PFSK-1 (cell line): ENCODE measurements around the gene TBX1.

Experiments used
- FOXP2 ChIP-seq: optimal IDR thresholded peaks from 2 replicates; pipeline ENCODE3; 2011; ENCODE audit warnings: borderline replicate concordance, control low read depth, inconsistent platforms; ENCODE audit not compliant: insufficient read depth; ENCODE audit errors: extremely low read length, extremely low read depth
- POLR2AphosphoS5 ChIP-seq: IDR thresholded peaks from 2 replicates; pipeline ENCODE4 v1.6.1; 2012; ENCODE audit warnings: low read depth, mild to moderate bottlenecking, control low read depth, low read length, moderate library complexity
- SIN3A ChIP-seq: IDR thresholded peaks from 2 replicates; pipeline ENCODE4 v1.6.1; 2012; ENCODE audit warnings: mild to moderate bottlenecking, low read length, moderate library complexity, borderline replicate concordance; ENCODE audit not compliant: insufficient read depth
- TAF1 ChIP-seq: IDR thresholded peaks from 2 replicates; pipeline ENCODE4 v1.6.1; 2012; ENCODE audit warnings: low read length, control low read depth, borderline replicate concordance; ENCODE audit not compliant: insufficient read depth
- TF ChIP-seq, protein P1 (sequence below), 2 experiments: IDR thresholded peaks; 2 replicates each; pipeline versions ENCODE4 v1.6.1 to v1.8.0; 2011 to 2012; ENCODE audit warnings: low read depth in 2 of 2, low read length in 2 of 2, control low read depth in 1 of 2, inconsistent platforms in 1 of 2, mild to moderate bottlenecking in 1 of 2, moderate library complexity in 1 of 2; ENCODE audit not compliant: insufficient read depth in 1 of 2

Gene TBX1

DNA sequence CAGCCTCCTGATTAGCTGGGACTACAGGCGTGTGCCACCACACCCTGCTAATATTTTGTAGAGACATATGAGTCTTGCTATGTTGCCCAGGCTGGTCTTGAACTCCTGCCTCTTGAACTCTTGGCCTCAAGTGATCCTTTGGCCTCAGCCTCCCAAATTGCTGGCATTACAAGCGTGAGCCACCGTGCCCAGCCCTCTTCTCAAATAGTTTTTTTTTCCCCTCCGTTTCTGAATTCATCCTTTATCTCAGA, 11.8 kb downstream of the TBX1 start:
- TF ChIP-seq, protein P1, sequence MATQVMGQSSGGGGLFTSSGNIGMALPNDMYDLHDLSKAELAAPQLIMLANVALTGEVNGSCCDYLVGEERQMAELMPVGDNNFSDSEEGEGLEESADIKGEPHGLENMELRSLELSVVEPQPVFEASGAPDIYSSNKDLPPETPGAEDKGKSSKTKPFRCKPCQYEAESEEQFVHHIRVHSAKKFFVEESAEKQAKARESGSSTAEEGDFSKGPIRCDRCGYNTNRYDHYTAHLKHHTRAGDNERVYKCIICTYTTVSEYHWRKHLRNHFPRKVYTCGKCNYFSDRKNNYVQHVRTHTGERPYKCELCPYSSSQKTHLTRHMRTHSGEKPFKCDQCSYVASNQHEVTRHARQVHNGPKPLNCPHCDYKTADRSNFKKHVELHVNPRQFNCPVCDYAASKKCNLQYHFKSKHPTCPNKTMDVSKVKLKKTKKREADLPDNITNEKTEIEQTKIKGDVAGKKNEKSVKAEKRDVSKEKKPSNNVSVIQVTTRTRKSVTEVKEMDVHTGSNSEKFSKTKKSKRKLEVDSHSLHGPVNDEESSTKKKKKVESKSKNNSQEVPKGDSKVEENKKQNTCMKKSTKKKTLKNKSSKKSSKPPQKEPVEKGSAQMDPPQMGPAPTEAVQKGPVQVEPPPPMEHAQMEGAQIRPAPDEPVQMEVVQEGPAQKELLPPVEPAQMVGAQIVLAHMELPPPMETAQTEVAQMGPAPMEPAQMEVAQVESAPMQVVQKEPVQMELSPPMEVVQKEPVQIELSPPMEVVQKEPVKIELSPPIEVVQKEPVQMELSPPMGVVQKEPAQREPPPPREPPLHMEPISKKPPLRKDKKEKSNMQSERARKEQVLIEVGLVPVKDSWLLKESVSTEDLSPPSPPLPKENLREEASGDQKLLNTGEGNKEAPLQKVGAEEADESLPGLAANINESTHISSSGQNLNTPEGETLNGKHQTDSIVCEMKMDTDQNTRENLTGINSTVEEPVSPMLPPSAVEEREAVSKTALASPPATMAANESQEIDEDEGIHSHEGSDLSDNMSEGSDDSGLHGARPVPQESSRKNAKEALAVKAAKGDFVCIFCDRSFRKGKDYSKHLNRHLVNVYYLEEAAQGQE (IDR thresholded peaks at IDR 0.05; ENCODE audit: insufficient read depth in 1 of 2, low read depth in 2 of 2, low read length in 2 of 2) = no peak
- TF ChIP-seq POLR2AphosphoS5 (no peak), FOXP2 (no peak), TAF1 (no peak)

DNA sequence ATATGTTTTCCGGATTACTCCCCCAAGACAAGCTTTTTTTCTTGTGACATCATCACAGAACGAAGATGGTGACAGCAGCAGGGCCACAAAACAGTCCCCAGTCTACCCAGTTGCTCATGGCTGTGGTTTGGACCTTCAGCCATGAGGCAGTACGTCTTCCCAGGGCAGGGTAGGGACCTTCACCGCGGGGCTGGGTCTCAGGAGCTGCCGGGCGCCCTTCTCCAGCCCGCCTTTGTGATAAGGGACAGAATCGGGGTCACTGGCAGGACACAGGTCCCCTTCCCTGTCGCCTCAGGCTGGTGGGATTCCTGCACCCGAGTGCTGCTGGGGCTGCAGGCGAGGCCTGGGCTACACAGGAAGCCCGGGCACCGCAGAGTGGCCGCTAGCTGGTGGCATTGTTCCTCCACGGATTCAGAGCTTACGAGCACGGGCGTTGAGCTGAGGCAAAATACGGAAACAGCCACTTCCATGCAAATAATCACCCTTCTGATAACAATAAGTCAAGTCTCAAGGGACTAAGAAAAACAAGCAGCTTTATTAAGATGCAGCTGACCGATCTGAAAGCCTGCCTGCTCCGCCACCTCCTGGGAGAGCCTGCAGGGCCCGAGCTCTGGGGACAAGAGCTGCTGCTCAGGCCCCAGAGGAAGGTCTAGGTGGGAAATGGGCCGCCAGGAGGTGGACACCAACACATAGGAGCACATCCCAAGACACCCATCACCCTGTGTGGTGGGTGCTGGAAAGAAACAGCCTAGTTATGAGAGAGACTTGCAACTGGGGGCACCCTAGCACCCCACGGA, 12.3 kb downstream of the TBX1 start:
- TF ChIP-seq POLR2AphosphoS5 = no peak
- TF ChIP-seq, protein P1 (IDR thresholded peaks at IDR 0.05; ENCODE audit: insufficient read depth in 1 of 2, low read depth in 2 of 2, low read length in 2 of 2) = no peak
- no peak for TF ChIP-seq SIN3A
- no peak for TF ChIP-seq FOXP2
- TF ChIP-seq TAF1 = no peak

- TF ChIP-seq FOXP2 = no peak
- no peak for TF ChIP-seq TAF1
- no peak for TF ChIP-seq POLR2AphosphoS5
- TF ChIP-seq SIN3A = no peak
Measured at GRCh38 chr22:19773470-19774040, 13.0 kb downstream of the TBX1 start.

GRCh38 chr22:19774628-19775027, 14.1 kb downstream of the TBX1 start:
- TF ChIP-seq SIN3A (no peak), TAF1 (no peak), POLR2AphosphoS5 (no peak), FOXP2 (no peak)
- TF ChIP-seq, protein P1 (IDR thresholded peaks at IDR 0.05; ENCODE audit: insufficient read depth in 1 of 2, low read depth in 2 of 2, low read length in 2 of 2) = no peak

DNA sequence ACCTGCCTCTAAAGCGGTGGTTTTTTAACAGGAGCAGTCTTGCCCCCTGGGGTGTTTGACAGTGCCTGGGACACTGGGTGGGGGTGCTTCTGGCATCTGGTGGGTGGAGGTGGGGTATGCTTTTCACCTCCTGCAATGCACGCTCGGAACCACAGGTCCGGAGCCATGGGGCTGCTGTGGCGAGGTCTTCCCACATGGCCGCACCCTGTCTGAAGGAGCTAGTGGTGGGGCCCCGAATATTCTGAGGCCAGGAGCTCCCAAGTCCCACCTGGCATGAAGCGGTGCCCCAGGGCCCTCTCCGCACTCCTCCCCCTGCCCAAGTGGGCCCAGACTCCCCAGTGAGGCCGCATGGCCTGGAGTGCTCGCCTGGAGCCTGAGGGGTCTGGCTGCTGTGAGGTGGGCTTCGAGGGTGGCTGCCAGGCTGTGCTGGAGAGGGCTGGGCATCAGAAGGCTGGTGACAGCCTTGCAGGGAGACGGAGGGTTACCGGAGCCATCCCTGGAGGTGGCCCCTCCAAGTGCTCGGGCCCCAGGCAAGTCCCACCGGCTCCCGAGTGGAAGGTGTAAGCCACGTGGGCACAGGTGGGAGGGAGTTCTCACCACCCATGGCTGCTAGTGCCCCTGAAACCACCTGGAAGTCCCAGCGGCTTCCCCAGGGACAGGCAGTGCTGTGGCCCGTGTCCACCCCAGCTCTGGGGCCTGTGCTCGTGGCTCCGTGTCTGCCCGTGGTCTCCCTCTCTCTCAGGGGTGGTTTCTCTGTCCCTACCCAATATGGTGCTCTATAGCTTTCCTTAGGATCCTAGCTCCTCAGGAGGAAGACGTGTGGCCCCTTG, 15.1 kb downstream of the TBX1 start:
- TF ChIP-seq POLR2AphosphoS5 (no peak), TAF1 (no peak), SIN3A (no peak), FOXP2 (no peak)
- TF ChIP-seq, protein P1 (IDR thresholded peaks at IDR 0.05; ENCODE audit: insufficient read depth in 1 of 2, low read depth in 2 of 2, low read length in 2 of 2) = no peak
